Fibroblast of skin of right biceps (primary cell): ENCODE measurements around the gene CRYL1.

ENCODE experiments used
- DNase-seq: peaks from one replicate; pipeline ENCODE4 v3.0.0-alpha.2; 2013

The CRYL1 gene

DNA sequence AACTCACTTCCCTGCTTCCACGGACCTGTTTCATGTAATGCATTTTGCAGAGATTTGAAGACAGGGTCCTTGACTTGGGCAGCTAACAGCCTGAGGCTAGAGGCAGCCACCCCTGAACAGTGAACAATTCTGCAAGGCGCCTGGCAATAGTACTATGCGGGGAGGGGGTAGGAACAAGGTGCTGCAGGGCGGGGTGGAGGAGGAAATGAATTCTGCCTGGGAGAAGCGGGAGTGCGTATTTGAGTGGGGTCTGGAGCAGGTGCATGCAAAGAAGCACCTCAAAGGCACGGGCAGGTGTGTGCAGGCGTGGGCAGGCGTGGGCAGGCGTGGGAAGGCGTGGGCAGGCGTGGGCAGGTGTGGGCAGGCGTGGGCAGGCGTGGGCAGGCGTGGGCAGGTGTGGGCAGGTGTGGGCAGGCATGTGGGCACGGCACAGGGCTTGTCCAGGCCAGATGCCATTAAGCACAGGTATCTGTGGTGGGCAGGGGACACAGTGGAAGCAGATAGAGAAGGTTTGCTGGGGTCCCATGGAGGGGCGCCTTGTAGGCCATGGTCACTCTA, 163.1 kb downstream of the CRYL1 start:
- no peak for DNase-seq

DNA sequence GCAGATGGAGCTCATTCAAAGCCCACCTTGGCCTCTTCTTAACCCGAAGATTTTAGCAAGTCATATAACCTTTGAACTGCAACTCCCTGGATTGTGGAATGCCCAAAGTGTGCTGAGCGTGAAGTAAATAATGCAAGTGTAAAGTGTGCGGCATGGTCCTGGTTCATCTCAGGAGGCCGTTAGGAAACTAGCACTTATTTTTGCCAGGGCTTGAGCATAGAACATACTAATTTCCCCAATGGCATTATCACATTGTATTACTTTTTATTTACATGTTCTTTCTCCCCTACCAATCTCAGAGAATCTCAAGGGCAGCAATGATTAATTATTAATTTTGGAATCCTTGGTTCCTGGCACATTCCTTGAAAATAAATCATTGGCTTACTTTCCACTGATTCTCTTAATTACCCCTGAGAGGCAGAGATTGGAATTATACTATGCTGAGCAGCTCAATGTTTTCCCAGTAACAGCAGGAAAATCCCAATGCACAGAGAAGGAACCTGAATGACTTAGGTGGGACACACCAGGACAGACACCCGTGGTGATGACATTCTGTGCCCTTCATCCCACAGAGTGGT, 164.7 kb downstream of the CRYL1 start:
- DNase-seq = peak; percentile 71

DNA sequence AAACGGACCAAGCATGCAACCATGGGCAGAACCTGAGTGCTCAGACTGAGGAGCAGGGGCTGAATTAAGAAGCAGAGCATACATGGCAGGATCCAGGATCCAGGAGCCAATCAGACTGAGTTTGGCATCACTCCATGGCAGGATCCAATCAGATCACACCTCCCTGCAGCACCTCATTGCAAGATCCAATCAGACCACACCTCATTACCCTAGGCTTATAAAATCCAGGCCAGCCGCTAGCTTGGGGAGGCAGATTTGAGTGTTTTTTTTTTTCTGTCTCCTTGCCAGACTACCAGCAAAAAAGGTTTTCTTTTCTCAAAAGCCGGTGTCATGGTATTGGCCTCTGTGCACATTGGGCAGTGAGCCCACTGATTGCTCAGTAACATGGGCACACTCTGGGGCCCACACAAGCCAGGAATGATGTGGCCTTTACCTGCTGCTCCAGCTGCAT, 165.6 kb downstream of the CRYL1 start:
- peak; percentile 74 for DNase-seq

DNA sequence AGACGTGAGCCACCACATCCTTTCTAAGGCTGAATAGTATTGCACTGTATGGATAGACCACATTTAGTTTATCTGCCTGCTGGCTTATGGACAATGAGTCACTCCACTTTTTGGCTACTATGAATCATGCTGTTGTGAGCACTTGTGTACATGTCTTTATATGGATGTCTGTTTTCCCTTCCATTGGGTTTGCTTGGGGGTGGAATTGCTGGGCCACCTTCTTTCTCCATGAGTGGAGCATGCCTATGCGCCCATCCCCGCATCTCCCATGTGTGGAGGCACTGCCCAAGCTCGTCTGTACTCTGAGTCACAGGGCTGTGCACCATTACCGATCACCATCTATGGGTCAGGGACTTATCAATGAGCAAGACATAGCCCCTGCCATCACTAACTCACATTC, 166.3 kb downstream of the CRYL1 start:
- DNase-seq = peak; percentile 99

DNA sequence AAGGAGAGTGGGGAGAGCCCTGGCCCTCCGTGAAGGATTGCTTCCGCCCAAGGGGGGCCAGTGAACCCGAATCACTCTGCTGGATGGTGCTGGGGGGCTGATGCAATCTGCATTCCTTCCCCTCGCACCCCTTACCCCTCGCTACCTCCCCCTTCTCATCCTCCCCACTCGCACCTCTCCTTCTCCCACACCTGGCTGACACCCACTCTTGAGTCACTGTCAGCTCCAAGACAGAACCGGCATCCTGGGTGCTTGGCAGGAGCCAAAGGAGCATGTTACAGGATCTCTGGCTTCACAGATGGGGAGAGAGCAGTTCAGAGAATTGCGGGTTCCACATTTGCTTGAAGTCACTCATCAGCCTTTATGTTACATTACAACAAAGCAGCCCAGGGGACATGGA, 167.6 kb downstream of the CRYL1 start:
- no peak for DNase-seq

DNA sequence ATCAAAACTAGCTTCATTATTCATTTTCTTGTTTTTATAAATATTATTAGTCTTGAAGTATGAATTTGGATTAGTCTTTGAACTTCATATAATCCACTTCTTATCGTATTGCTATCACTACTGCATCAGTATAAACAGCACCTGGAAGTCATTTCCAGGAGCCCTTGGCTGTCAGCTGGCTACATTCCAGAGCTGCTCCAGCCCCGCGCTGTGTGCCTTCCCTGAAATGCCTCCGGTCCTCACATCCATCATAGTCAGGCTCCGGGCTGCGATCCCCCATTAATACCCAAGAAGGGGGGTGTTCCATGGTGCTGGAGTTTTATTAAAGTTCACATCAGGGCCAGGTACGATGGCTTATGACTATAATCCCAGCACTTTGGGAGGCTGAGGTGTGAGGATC, 169.2 kb downstream of the CRYL1 start:
- peak; percentile 77 for DNase-seq

DNA sequence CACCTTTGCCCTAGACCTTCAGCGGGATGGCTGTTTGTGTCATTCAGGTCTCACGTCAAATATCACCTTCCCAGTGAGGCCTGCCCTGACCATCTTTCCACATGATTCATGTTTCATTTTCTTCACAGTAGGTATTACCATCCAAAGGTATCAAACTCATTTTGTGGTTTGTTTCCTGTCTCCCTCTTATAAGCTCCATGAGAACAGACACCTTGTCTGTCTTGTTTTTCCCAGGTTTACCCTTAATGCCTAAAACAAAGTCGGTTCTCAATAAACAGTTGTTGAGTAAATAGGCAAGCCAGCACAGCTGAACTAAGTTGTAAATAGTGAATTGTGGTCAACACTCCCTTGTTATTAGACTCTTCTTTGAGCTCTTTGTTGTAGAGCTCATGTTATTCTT, 170.9 kb downstream of the CRYL1 start:
- DNase-seq = no peak

DNA sequence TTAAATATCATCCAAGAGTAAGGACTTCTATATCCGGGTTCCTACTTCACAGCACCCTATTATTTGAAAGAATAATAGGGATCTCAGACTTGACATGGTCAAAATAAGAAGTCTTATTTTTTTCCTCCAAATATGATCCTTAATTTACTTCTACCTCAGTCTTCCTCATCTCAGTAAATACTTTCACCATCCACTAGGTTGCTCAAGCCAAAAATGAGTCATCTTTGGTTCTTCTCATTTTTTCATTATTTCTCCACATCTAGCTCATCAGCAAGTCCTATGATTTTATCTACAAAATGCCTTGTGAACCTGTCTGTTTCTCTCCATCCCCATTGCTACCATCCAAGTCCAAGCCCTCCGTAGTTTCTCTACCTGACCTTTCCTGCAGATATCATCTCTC, 171.7 kb downstream of the CRYL1 start:
- DNase-seq = peak; percentile 69
